Transverse colon (tissue), 4 donors: Measurements from ENCODE around the gene OR51I2. TPM values are rescaled to one million over a fixed set of nuclear protein-coding genes. Genes with fewer than 3 reads are reported as not detected.

ENCODE experiments used
- DNase-seq: peaks from one replicate; pipeline ENCODE4 v3.0.0-alpha.2; 2019
- H3K27ac ChIP-seq, 4 donors: fragments of 200-600 bp; sonication (generic); 2 replicates each; pipeline ENCODE4 v1.5.1; 2016 to 2018; ENCODE audit warnings: inconsistent platforms in 4 of 4
- H3K27me3 ChIP-seq: fragments of 200-600 bp; sonication (generic); 2 replicates; pipeline ENCODE4 v1.5.1; 2017; ENCODE audit warnings: inconsistent platforms
- H3K36me3 ChIP-seq, 4 donors: fragments of 200-600 bp; sonication (generic); 2 replicates each; pipeline ENCODE4 v1.5.1; 2017 to 2019; ENCODE audit warnings: inconsistent platforms in 4 of 4
- H3K4me1 ChIP-seq, 4 donors: fragments of 200-600 bp; sonication (generic); 2 replicates each; pipeline ENCODE4 v1.5.1; 2017 to 2020; ENCODE audit warnings: inconsistent platforms in 4 of 4
- H3K4me3 ChIP-seq, 4 donors: fragments of 200-600 bp; sonication (generic); 1 replicate in 1 of 4; 2 replicates in 3 of 4; pipeline versions ENCODE4 v1.5.1 to v1.6.1; 2017 to 2019; ENCODE audit warnings: inconsistent platforms in 4 of 4
- H3K9me3 ChIP-seq, 2 donors: fragments of 200-600 bp; sonication (generic); 2 replicates each; pipeline ENCODE4 v1.5.1; 2017 to 2019; ENCODE audit warnings: inconsistent platforms in 2 of 2
- CTCF ChIP-seq, 5 experiments: fragments of 200-600 bp in 3 of 5; fragments of 450-650 bp in 2 of 5; sonication (generic) in 3 of 5; IDR thresholded peaks; 1 replicate in 2 of 5; 2 replicates in 3 of 5; pipeline ENCODE4 v1.5.1; 2016 to 2017; ENCODE audit warnings: antibody characterized with exemption in 5 of 5, inconsistent platforms in 3 of 5, mild to moderate bottlenecking in 2 of 5, moderate library complexity in 1 of 5
- EP300 ChIP-seq: sonication (generic); formaldehyde crosslinking; IDR thresholded peaks from one replicate; pipeline ENCODE4 v1.6.1; 2017; ENCODE audit warnings: antibody characterized with exemption, low read depth
- POLR2A ChIP-seq: fragments of 450-650 bp; IDR thresholded peaks from one replicate; pipeline ENCODE4 v1.6.1; 2016; ENCODE audit warnings: antibody characterized with exemption, mild to moderate bottlenecking, moderate library complexity
- POLR2AphosphoS5 ChIP-seq, 3 donors: sonication (generic); formaldehyde crosslinking; IDR thresholded peaks; one replicate each; pipeline ENCODE4 v1.6.1; 2016; ENCODE audit warnings: antibody characterized with exemption in 3 of 3
- WGBS, 2 donors: methylation state at CpG; one replicate each; pipeline ENCODE4 v1.1.5; 2018; ENCODE audit warnings: low coverage in 1 of 2; 5-methylcytosine and 5-hydroxymethylcytosine counted together
- in situ Hi-C, 4 donors: fragments of 200-750 bp; cut with MboI; loops; one replicate each; pipeline versions ENCODE4 v1.15.0 to v1.15.1; 2017; ENCODE audit warnings: low sequenced_read_pairs in 3 of 4, low pct_ligation_motif_present in 1 of 4, low pct_unique_long_range_greater_than_20kb in 1 of 4
- intact Hi-C: fragments of 100-400 bp; cut with DNase I; formaldehyde crosslinking; loops from one replicate; pipeline ENCODE4 v1.15.1; 2023; ENCODE audit warnings: low total_unique reads
- total RNA-seq, 4 donors: library from RNA; depleted of rRNA; stranded (reverse); fragments of >200 nt; gene quantifications; one replicate each; pipeline ENCODE4 v1.1.0, GENCODE V29; 2016

Gene OR51I2
- total RNA-seq, 4 donors from 2014 or later, result not detected

- H3K27ac ChIP-seq, result no peak overlapping the region
- WGBS, 2 donors, result 52 to 67% methylated on average over 3 of the region's 3 CpGs
- intact Hi-C loops, result no loop called here
- H3K27me3 ChIP-seq, result no peaks in the 10 kb centered on the region
- no peak overlapping the region for H3K4me3 ChIP-seq
- H3K9me3 ChIP-seq, result no peaks in the 10 kb centered on the region
- H3K4me1 ChIP-seq, result no peaks in the 10 kb centered on the region
- in situ Hi-C loops, result no loop called here
- no peak for DNase-seq
- H3K36me3 ChIP-seq, result no peaks in the 10 kb centered on the region
- TF ChIP-seq POLR2AphosphoS5 (IDR thresholded peaks at IDR 0.05) (no peak), POLR2A (no peak), CTCF (IDR thresholded peaks at IDR 0.05) (no peak), EP300 (no peak)
Measured at GRCh38 chr11:5423131-5423530, 26.0 kb upstream of the OR51I2 start.

GRCh38 chr11:5441414-5441813, 7.7 kb upstream of the OR51I2 start, which contains the start of gene OR51I1:
OR51I1 (minus strand) TSS chr11:5441514; CDS start chr11:5441514, 0 bp downstream.
- Histone ChIP-seq H3K4me1 (no peaks in the 10 kb centered on the region), H3K27me3 (no peaks in the 10 kb centered on the region), H3K9me3 (no peaks in the 10 kb centered on the region), H3K4me3 (no peak within 1 kb of the TSS), H3K36me3 (no peaks in the 10 kb centered on the region), H3K27ac (no peak within 1 kb of the TSS)
- TF ChIP-seq CTCF (IDR thresholded peaks at IDR 0.05) (no peak), POLR2A (no peak), POLR2AphosphoS5 (IDR thresholded peaks at IDR 0.05) (no peak), EP300 (no peak)
- DNase-seq, result no peak
- intact Hi-C loops (no loop called here), in situ Hi-C loops (no loop called here)
- 32 to 42% methylated on average over 2 of the region's 2 CpGs for WGBS, 2 donors

GRCh38 chr11:5443835-5444393, 5.2 kb upstream of the OR51I2 start:
- no peaks in the 10 kb centered on the region for H3K36me3 ChIP-seq
- no peaks in the 10 kb centered on the region for H3K27me3 ChIP-seq
- no peak overlapping the region for H3K27ac ChIP-seq
- in situ Hi-C loops, result no loop called here
- no peak overlapping the region for H3K4me3 ChIP-seq
- TF ChIP-seq EP300 (no peak), POLR2A (no peak), POLR2AphosphoS5 (IDR thresholded peaks at IDR 0.05) (no peak), CTCF (IDR thresholded peaks at IDR 0.05) (no peak)
- no peak for DNase-seq
- WGBS, 2 donors, result 29 to 80% methylated on average over 2 of the region's 2 CpGs
- H3K4me1 ChIP-seq, result no peaks in the 10 kb centered on the region
- intact Hi-C loops, result no loop called here
- H3K9me3 ChIP-seq, result no peaks in the 10 kb centered on the region

- intact Hi-C loops (no loop called here), in situ Hi-C loops (no loop called here)
- Histone ChIP-seq H3K4me3 (no peak overlapping the region), H3K36me3 (no peaks in the 10 kb centered on the region), H3K27ac (no peak overlapping the region), H3K27me3 (no peaks in the 10 kb centered on the region), H3K9me3 (no peaks in the 10 kb centered on the region), H3K4me1 (no peaks in the 10 kb centered on the region)
- 72 to 90% methylated on average over 2 to 4 of the region's 4 CpGs for WGBS, 2 donors
- no peak for DNase-seq
- TF ChIP-seq CTCF (IDR thresholded peaks at IDR 0.05) (no peak), POLR2AphosphoS5 (IDR thresholded peaks at IDR 0.05) (no peak), POLR2A (no peak), EP300 (no peak)
Measured at GRCh38 chr11:5449432-5449831, 309 bp downstream of the OR51I2 start.
